Natural killer cell (primary cell): ENCODE measurements around the gene DYSF. TPM values are rescaled to one million over a fixed set of nuclear protein-coding genes. Genes with fewer than 3 reads are reported as not detected.

Source experiments
- ATAC-seq, 3 donors: fragments of 150-1000 bp in 2 of 3; fragments of 200-7000 bp in 1 of 3; cut with Tn5 transposase; 1 replicate in 1 of 3; 2 replicates in 2 of 3; pipeline ENCODE4 v1.10.0; 2021; ENCODE audit warnings: mild to moderate bottlenecking in 2 of 3, moderate library complexity in 2 of 3
- DNase-seq, 2 donors: peaks; one replicate each; pipeline versions ENCODE4 v3.0.0 to v3.0.0-alpha.2; 2013 to 2021; ENCODE audit warnings: mixed read lengths in 1 of 2
- H3K27ac ChIP-seq: one replicate; pipeline ENCODE4 v1.5.1; 2013; ENCODE audit warnings: mild to moderate bottlenecking, low read length
- H3K27me3 ChIP-seq: one replicate; pipeline ENCODE4 v1.6.1; 2013; ENCODE audit warnings: low read length; ENCODE audit not compliant: control insufficient read depth, insufficient read depth
- H3K36me3 ChIP-seq: one replicate; pipeline ENCODE4 v1.6.1; 2013; ENCODE audit warnings: low read length; ENCODE audit not compliant: control insufficient read depth, insufficient read depth
- H3K4me1 ChIP-seq: one replicate; pipeline ENCODE4 v1.6.1; 2013; ENCODE audit warnings: low read length; ENCODE audit not compliant: control insufficient read depth, insufficient read depth
- H3K4me3 ChIP-seq: one replicate; pipeline ENCODE4 v1.5.1; 2013; ENCODE audit warnings: low read length
- H3K9me3 ChIP-seq: one replicate; pipeline ENCODE4 v1.6.1; 2013; ENCODE audit warnings: low read length; ENCODE audit not compliant: control insufficient read depth, insufficient read depth
- H3K27ac Mint-ChIP-seq, 2 donors: one replicate each; pipeline ENCODE4 v1.8.0; 2022; ENCODE audit warnings: mild to moderate bottlenecking in 2 of 2, mixed read lengths in 2 of 2, moderate library complexity in 1 of 2
- H3K27me3 Mint-ChIP-seq, 2 donors: one replicate each; pipeline ENCODE4 v1.8.0; 2022; ENCODE audit warnings: low read depth in 2 of 2, mixed read lengths in 2 of 2
- H3K36me3 Mint-ChIP-seq: one replicate; pipeline ENCODE4 v1.8.0; 2022; ENCODE audit warnings: mixed read lengths
- H3K4me1 Mint-ChIP-seq, 2 donors: one replicate each; pipeline ENCODE4 v1.8.0; 2022; ENCODE audit warnings: mixed read lengths in 2 of 2
- H3K4me3 Mint-ChIP-seq: one replicate; pipeline ENCODE4 v1.8.0; 2022; ENCODE audit warnings: mild to moderate bottlenecking, moderate library complexity, mixed read lengths
- H3K9me3 Mint-ChIP-seq, 2 donors: one replicate each; pipeline ENCODE4 v1.8.0; 2022; ENCODE audit warnings: mixed read lengths in 2 of 2
- CTCF ChIP-seq: fragments of 200-600 bp; IDR thresholded peaks from one replicate; pipeline ENCODE4 v1.8.0; 2022; ENCODE audit warnings: antibody characterized with exemption
- WGBS: methylation state at CpG from one replicate; pipeline ENCODE4 v1.1.7; 2013; ENCODE audit warnings: missing lambda C conversion rate; ENCODE audit not compliant: insufficient coverage; 5-methylcytosine and 5-hydroxymethylcytosine counted together
- intact Hi-C: fragments of 100-400 bp; cut with micrococcal nuclease; formaldehyde crosslinking; loops from one replicate; pipeline ENCODE4 v1.14.2; 2022
- total RNA-seq, 4 donors: library from RNA; stranded (reverse); fragments of 120-200 nt in 1 of 4; gene quantifications; one replicate each; pipeline versions ENCODE4 v1.2.3 to v1.2.4, GENCODE V29; 2013 to 2022

Gene DYSF
- total RNA-seq, 3 donors from 2014 or later (not counting 1 experiment from before 2014, with no cell fraction given) = 11.4 to 19.5 (median 12.4) TPM

GRCh38 chr2:71694501-71695234 lies 241.3 kb downstream of the DYSF start:
- no peaks in the 10 kb centered on the region for H3K9me3 Mint-ChIP-seq
- no peak overlapping the region for H3K4me3 ChIP-seq
- no peaks in the 10 kb centered on the region for H3K9me3 ChIP-seq
- H3K27ac Mint-ChIP-seq = no peak overlapping the region
- H3K27ac ChIP-seq = no peak overlapping the region
- no peaks in the 10 kb centered on the region for H3K4me1 ChIP-seq
- ATAC-seq = no peak
- H3K36me3 ChIP-seq = no peaks in the 10 kb centered on the region
- intact Hi-C loops = no loop called here
- H3K27me3 ChIP-seq = no peaks in the 10 kb centered on the region
- WGBS = 72% methylated on average over 14 of the region's 14 CpGs
- no peak for TF ChIP-seq CTCF
- no peak for DNase-seq
- H3K4me1 Mint-ChIP-seq = no peaks in the 10 kb centered on the region
- no peak overlapping the region for H3K4me3 Mint-ChIP-seq
- peaks cover 0 to 4% of the 10 kb centered on the region in 2 donors for H3K27me3 Mint-ChIP-seq
- H3K36me3 Mint-ChIP-seq = no peaks in the 10 kb centered on the region

DNA sequence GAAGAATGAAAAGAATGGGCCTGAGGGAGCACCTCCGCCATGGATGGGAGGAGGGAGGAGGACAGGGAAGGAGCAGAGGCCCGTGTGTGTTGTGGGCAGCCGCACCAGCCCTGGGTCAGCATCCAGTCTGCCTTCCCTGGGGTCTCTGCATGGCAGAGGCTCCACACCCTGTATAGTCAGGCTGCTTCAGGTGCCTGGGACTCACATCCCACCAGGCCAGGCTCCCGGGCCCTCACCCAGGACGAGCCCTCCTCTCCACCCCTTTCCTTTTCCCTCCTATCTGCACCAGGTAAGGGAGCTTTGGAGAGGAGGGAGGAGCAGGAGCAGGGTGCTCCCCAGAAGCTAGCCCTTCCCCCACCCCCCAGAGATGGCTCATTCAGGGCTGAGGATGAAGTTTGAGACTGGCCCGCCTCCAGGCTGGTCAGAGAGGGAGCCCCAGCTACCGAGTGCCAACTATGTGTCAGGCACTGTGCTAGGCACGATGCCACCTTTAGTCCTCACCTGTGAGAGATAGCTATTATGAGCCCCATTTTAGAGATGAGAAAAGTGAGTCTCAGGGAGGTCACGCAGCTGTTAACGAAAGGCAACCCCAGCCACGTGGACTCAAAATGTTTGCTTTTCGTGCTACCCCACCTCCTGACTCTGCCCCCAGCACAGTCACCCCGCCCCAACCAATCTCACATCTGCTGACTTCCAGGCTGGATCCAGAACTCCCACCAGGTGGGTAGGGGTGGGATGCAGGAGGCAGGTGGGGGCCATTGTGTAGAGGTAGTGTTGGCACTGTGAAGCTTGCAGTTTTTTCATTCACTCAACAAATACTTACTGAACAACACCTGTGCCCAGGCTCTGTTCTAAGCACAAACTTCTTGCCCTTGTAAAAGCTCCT lies 242.1 kb downstream of the DYSF start:
- H3K9me3 ChIP-seq = no peaks in the 10 kb centered on the region
- peaks cover 0 to 4% of the 10 kb centered on the region in 2 donors for H3K27me3 Mint-ChIP-seq
- DNase-seq (no peak), ATAC-seq (no peak)
- no peak overlapping the region for H3K27ac ChIP-seq
- intact Hi-C loops = no loop called here
- H3K4me1 ChIP-seq = no peaks in the 10 kb centered on the region
- H3K36me3 Mint-ChIP-seq = no peaks in the 10 kb centered on the region
- H3K9me3 Mint-ChIP-seq = no peaks in the 10 kb centered on the region
- WGBS = 89% methylated on average over 10 of the region's 13 CpGs
- no peaks in the 10 kb centered on the region for H3K4me1 Mint-ChIP-seq
- H3K4me3 Mint-ChIP-seq = no peak overlapping the region
- no peak overlapping the region for H3K27ac Mint-ChIP-seq
- no peaks in the 10 kb centered on the region for H3K36me3 ChIP-seq
- TF ChIP-seq CTCF = no peak
- H3K4me3 ChIP-seq = no peak overlapping the region
- H3K27me3 ChIP-seq = no peaks in the 10 kb centered on the region

GRCh38 chr2:71696381-71696780 lies 243.0 kb downstream of the DYSF start:
- intact Hi-C loops = no loop called here
- Histone ChIP-seq H3K27ac (no peak overlapping the region), H3K4me1 (no peaks in the 10 kb centered on the region), H3K4me3 (no peak overlapping the region), H3K36me3 (no peaks in the 10 kb centered on the region), H3K27me3 (no peaks in the 10 kb centered on the region), H3K9me3 (no peaks in the 10 kb centered on the region)
- Mint-ChIP-seq H3K4me3 (no peak overlapping the region), H3K27ac (no peak overlapping the region), H3K36me3 (no peaks in the 10 kb centered on the region), H3K27me3 (no peaks in the 10 kb centered on the region), H3K4me1 (no peaks in the 10 kb centered on the region), H3K9me3 (no peaks in the 10 kb centered on the region)
- ATAC-seq (no peak), DNase-seq (no peak)
- no peak for TF ChIP-seq CTCF
- WGBS = 66% methylated on average over 6 of the region's 8 CpGs
